GM23248 (cell line): ENCODE results near the gene DPYD.

Experiments
- EZH2 ChIP-seq: fragments of 200-600 bp; sonication (generic); IDR thresholded peaks from 2 replicates; pipeline ENCODE4 v1.6.1; 2018; ENCODE audit warnings: antibody characterized with exemption, mild to moderate bottlenecking; ENCODE audit not compliant: insufficient read depth, poor library complexity, severe bottlenecking
- EZH2phosphoT487 ChIP-seq: fragments of 200-600 bp; sonication (generic); IDR thresholded peaks from 2 replicates; pipeline ENCODE4 v1.6.1; 2018; ENCODE audit warnings: antibody characterized with exemption, moderate library complexity, mild to moderate bottlenecking, low read depth; ENCODE audit not compliant: insufficient read depth

DNA sequence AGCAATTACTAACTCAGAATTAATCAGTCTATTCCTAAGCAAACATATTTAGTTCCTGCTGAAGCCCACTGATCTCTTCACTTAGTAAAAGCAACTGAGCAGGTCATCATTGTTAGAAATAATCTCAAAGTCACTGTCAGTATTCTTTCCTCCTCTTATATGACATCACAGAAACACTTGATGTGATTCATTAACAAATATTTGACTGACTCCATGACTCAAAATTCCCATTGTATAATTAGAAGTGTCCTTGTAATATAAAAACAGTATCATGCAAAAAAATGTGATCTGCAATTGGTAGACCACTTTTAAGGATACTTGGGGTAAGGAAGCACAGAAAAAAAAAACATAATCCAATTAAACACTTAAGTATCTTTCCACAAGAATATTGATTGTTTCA lies 194.4 kb downstream of the DPYD start:
- TF ChIP-seq EZH2, result no peak
- TF ChIP-seq EZH2phosphoT487, result no peak
